Smooth muscle cell (in vitro differentiated cells): ENCODE measurements around the gene PRRX2. TPM values are rescaled to one million over a fixed set of nuclear protein-coding genes. Genes with fewer than 3 reads are reported as not detected.

ENCODE experiments used
- DNase-seq: peaks from one replicate; lab custom pipeline; 2025; ENCODE audit not compliant: unreplicated experiment; lab: John Stamatoyannopoulos, UW
- H2AFZ ChIP-seq: fragments of 200-600 bp; sonication (generic); 2 replicates; pipeline ENCODE4 v1.6.0; 2016; ENCODE audit warnings: antibody characterized with exemption, low read depth, mild to moderate bottlenecking
- H3F3A ChIP-seq: fragments of 200-600 bp; sonication (generic); 2 replicates; pipeline ENCODE4 v1.6.0; 2017; ENCODE audit warnings: antibody characterized with exemption, low read depth
- H3K27ac ChIP-seq: fragments of 200-600 bp; sonication (generic); 2 replicates; pipeline ENCODE4 v1.5.1; 2016; ENCODE audit warnings: low read depth, mild to moderate bottlenecking
- H3K27me3 ChIP-seq: fragments of 200-600 bp; sonication (generic); 2 replicates; pipeline ENCODE4 v1.6.1; 2016; ENCODE audit warnings: low read depth, mild to moderate bottlenecking
- H3K36me3 ChIP-seq: fragments of 200-600 bp; sonication (generic); 2 replicates; pipeline ENCODE4 v1.5.1; 2016; ENCODE audit warnings: low read depth
- H3K4me1 ChIP-seq: fragments of 200-600 bp; sonication (generic); 2 replicates; pipeline ENCODE4 v1.5.1; 2016; ENCODE audit warnings: low read depth
- H3K4me2 ChIP-seq: fragments of 200-600 bp; sonication (generic); 2 replicates; pipeline ENCODE4 v1.6.0; 2016; ENCODE audit warnings: mild to moderate bottlenecking
- H3K4me3 ChIP-seq: fragments of 200-600 bp; sonication (generic); 2 replicates; pipeline ENCODE4 v1.5.1; 2016; ENCODE audit warnings: mild to moderate bottlenecking
- H3K79me2 ChIP-seq: fragments of 200-600 bp; sonication (generic); 2 replicates; pipeline ENCODE4 v1.6.0; 2016; ENCODE audit warnings: low read depth, mild to moderate bottlenecking
- H3K9ac ChIP-seq: fragments of 200-600 bp; sonication (generic); 2 replicates; pipeline ENCODE4 v1.6.0; 2016; ENCODE audit warnings: low read depth
- H3K9me3 ChIP-seq: fragments of 200-600 bp; sonication (generic); replicated peaks from 2 replicates; pipeline ENCODE4 v1.5.1; 2016; ENCODE audit warnings: low read depth
- H4K20me1 ChIP-seq: fragments of 200-600 bp; sonication (generic); 2 replicates; pipeline ENCODE4 v1.6.0; 2016; ENCODE audit warnings: low read depth
- WGBS: methylation state at CpG from one replicate; pipeline ENCODE4 v1.1.7; 2016; ENCODE audit warnings: low lambda C conversion rate; 5-methylcytosine and 5-hydroxymethylcytosine counted together
- polyA plus RNA-seq: library from polyadenylated mRNA; unstranded; fragments of >200 nt; fragmentation: Nextera tagmentation; extraction: Ambion mirVana; gene quantifications from 2 replicates; pipeline ENCODE4 v1.2.1, GENCODE V29; 2016
- total RNA-seq: library from RNA; depleted of rRNA; stranded (reverse); fragments of >200 nt; gene quantifications from 2 replicates; pipeline ENCODE4 v1.2.3, GENCODE V29; 2014
- TF ChIP-seq, protein P1 (sequence below): fragments of 200-600 bp; sonication (generic); IDR thresholded peaks from 2 replicates; pipeline ENCODE4 v1.5.1; 2017; ENCODE audit warnings: borderline replicate concordance, mild to moderate bottlenecking, antibody characterized with exemption; ENCODE audit not compliant: insufficient read depth, poor library complexity, severe bottlenecking

PRRX2 gene
- total and polyA plus RNA-seq, 2 experiments from 2014 or later, result 87.7 to 234 TPM

DNA sequence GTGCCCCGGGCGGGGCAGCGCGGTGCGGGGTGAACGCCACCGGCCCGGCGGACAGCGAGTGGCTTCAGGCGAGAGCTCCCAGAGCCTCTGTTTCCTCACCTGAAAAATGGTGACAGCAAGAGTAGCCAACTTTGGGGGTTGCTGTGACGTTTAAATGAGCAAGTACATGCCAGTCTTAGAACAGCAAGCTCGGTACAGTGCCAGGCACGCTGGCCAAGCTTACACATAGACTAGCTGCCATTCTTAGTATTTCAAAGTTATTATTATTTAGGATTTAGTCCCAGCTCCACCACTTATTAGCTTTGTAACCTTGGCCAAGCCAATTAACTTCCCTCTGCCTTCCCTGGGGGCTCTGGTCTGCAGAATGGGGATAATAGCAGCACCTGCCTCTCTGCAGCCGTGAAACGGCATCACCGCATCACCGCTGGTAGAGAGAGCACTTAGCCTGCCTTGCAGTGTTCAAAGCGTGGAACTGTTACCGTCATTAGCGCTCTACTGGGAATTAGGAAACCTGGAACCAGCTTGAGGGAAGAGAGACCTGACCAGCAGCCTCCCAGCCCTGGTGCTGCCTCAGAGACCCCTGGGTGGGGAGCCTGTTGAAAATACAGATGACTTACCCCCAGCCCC is 44.7 kb upstream of the PRRX2 start, which contains the start of gene C9orf50:
Gene C9orf50, minus strand, starts transcription at position 433 of the 627 bp plus-strand sequence. CDS start 527 bp downstream, outside the sequence.
- Histone ChIP-seq H3K79me2 (no peaks in the 10 kb centered on the region), H3K27me3 (no peaks in the 10 kb centered on the region), H4K20me1 (no peaks in the 10 kb centered on the region), H3K4me1 (peaks cover 9% of the 10 kb centered on the region), H3F3A (peaks cover 21% of the 10 kb centered on the region), H3K36me3 (no peaks in the 10 kb centered on the region), H3K4me3 (peak within 1 kb of the TSS; percentile 62), H3K9ac (peak within 1 kb of the TSS; percentile 47), H3K9me3 (no peaks in the 10 kb centered on the region), H3K4me2 (peak within 1 kb of the TSS; percentile 97), H3K27ac (peak within 1 kb of the TSS; percentile 16), H2AFZ (peak within 1 kb of the TSS; percentile 84)
- WGBS, result 23% methylated on average over 21 of the region's 21 CpGs
- no peak for DNase-seq
- TF ChIP-seq, protein P1, sequence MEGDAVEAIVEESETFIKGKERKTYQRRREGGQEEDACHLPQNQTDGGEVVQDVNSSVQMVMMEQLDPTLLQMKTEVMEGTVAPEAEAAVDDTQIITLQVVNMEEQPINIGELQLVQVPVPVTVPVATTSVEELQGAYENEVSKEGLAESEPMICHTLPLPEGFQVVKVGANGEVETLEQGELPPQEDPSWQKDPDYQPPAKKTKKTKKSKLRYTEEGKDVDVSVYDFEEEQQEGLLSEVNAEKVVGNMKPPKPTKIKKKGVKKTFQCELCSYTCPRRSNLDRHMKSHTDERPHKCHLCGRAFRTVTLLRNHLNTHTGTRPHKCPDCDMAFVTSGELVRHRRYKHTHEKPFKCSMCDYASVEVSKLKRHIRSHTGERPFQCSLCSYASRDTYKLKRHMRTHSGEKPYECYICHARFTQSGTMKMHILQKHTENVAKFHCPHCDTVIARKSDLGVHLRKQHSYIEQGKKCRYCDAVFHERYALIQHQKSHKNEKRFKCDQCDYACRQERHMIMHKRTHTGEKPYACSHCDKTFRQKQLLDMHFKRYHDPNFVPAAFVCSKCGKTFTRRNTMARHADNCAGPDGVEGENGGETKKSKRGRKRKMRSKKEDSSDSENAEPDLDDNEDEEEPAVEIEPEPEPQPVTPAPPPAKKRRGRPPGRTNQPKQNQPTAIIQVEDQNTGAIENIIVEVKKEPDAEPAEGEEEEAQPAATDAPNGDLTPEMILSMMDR, result no peak

DNA sequence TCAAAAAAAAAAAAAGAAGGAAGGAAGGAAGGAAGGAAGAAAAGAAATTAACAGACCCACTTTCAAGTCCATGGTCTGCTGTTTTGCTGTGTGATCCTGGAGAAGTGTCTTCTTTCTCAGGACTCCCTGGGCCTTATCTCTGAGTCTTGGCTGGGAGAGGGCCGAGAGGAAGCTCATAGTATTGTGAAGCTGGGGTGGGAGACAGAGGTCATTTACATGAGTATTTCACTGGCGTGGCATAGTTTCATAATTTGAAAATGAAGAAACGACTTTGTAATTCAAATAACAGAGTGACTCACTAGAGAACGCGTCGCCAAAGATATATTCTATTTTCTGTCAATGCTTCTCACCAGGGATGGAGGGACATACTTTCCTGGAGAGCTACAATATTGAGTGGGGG is 42.1 kb upstream of the PRRX2 start:
- no peak overlapping the region for H3K4me2 ChIP-seq

GRCh38 chr9:129624168-129624759 is 41.2 kb upstream of the PRRX2 start:
- H3K4me1 ChIP-seq, result peaks cover 15% of the 10 kb centered on the region
- H2AFZ ChIP-seq, result no peak overlapping the region
- 48% methylated on average over 12 of the region's 12 CpGs for WGBS
- no peaks in the 10 kb centered on the region for H3K27me3 ChIP-seq
- H3K79me2 ChIP-seq, result peaks cover 21% of the 10 kb centered on the region
- no peak overlapping the region for H3K9ac ChIP-seq
- H3K4me3 ChIP-seq, result no peak overlapping the region
- H3K9me3 ChIP-seq, result no peaks in the 10 kb centered on the region
- H3K27ac ChIP-seq, result no peak overlapping the region
- H3F3A ChIP-seq, result peaks cover 16% of the 10 kb centered on the region
- H3K4me2 ChIP-seq, result no peak overlapping the region
- TF ChIP-seq, protein P1, result peak; percentile 75
- peak; percentile 14 for DNase-seq
- peaks cover 23% of the 10 kb centered on the region for H4K20me1 ChIP-seq
- H3K36me3 ChIP-seq, result no peaks in the 10 kb centered on the region

More for the DNA sequence above, 42.1 kb upstream of the PRRX2 start:
- Histone ChIP-seq H3K27me3 (no peaks in the 10 kb centered on the region), H3K27ac (no peak overlapping the region), H3K9ac (no peak overlapping the region), H3K4me3 (no peak overlapping the region), H3K36me3 (no peaks in the 10 kb centered on the region), H3K9me3 (no peaks in the 10 kb centered on the region), H2AFZ (no peak overlapping the region), H3K4me1 (peaks cover 15% of the 10 kb centered on the region), H4K20me1 (peaks cover 14% of the 10 kb centered on the region), H3K79me2 (peaks cover 12% of the 10 kb centered on the region), H3F3A (peaks cover 17% of the 10 kb centered on the region)
- WGBS, result 68% methylated on average over 6 of the region's 6 CpGs
- TF ChIP-seq, protein P1, result no peak
- no peak for DNase-seq
